Neural cell (in vitro differentiated cells): ENCODE results near the gene ZNF432. TPM values are rescaled to one million over a fixed set of nuclear protein-coding genes. Genes with fewer than 3 reads are reported as not detected.

Experiments
- H2AFZ ChIP-seq: fragments of 200-600, 300-800 bp; sonication (generic), shearing (Covaris generic); 2 replicates; pipeline ENCODE4 v1.6.0; 2014; ENCODE audit warnings: low read depth, mild to moderate bottlenecking, antibody characterized with exemption, low read length, moderate library complexity
- H3F3A ChIP-seq: fragments of 200-600 bp; shearing (Covaris generic); 2 replicates; pipeline ENCODE4 v1.6.1; 2016; ENCODE audit warnings: mild to moderate bottlenecking, moderate library complexity, mixed read lengths, antibody characterized with exemption, low read length; ENCODE audit not compliant: insufficient read depth, poor library complexity, severe bottlenecking
- H3K27ac ChIP-seq: fragments of 200-600, 300-800 bp; sonication (generic), shearing (Covaris generic); 2 replicates; pipeline ENCODE4 v1.5.1; 2014; ENCODE audit warnings: mild to moderate bottlenecking, low read length, moderate library complexity
- H3K27me3 ChIP-seq: fragments of 300-800, 200-600 bp; sonication (generic), shearing (Covaris generic); 2 replicates; pipeline ENCODE4 v1.6.0; 2014; ENCODE audit warnings: mild to moderate bottlenecking, low read depth, low read length, moderate library complexity; ENCODE audit not compliant: insufficient read depth
- H3K36me3 ChIP-seq: fragments of 300-800, 200-600 bp; sonication (generic), shearing (Covaris generic); 2 replicates; pipeline ENCODE4 v1.5.1; 2014; ENCODE audit warnings: mild to moderate bottlenecking, antibody characterized with exemption, low read length, moderate library complexity; ENCODE audit not compliant: insufficient read depth
- H3K4me2 ChIP-seq: fragments of 300-800, 200-600 bp; sonication (generic), shearing (Covaris generic); 2 replicates; pipeline ENCODE4 v1.6.0; 2014; ENCODE audit warnings: mild to moderate bottlenecking, low read length
- H3K4me3 ChIP-seq: fragments of 300-800, 200-600 bp; sonication (generic), shearing (Covaris generic); 2 replicates; pipeline ENCODE4 v1.5.1; 2014; ENCODE audit warnings: mild to moderate bottlenecking, low read length, moderate library complexity
- H3K79me2 ChIP-seq: fragments of 200-600 bp; shearing (Covaris generic); replicated peaks from 2 replicates; pipeline ENCODE4 v1.6.0; 2014; ENCODE audit warnings: mild to moderate bottlenecking, low read length, moderate library complexity; ENCODE audit not compliant: insufficient read depth
- H3K9ac ChIP-seq: fragments of 300-800, 200-600 bp; sonication (generic), shearing (Covaris generic); 2 replicates; pipeline ENCODE4 v1.6.1; 2016; ENCODE audit warnings: mild to moderate bottlenecking, low read length, mixed read lengths
- H3K9me2 ChIP-seq: fragments of 200-600 bp; shearing (Covaris generic); 2 replicates; pipeline ENCODE4 v1.6.1; 2016; ENCODE audit warnings: mild to moderate bottlenecking, low read length, mixed read lengths; ENCODE audit not compliant: insufficient read depth
- H3K9me3 ChIP-seq: fragments of 200-600, 300-800 bp; sonication (generic), shearing (Covaris generic); 2 replicates; pipeline ENCODE4 v1.6.1; 2016; ENCODE audit warnings: mild to moderate bottlenecking, mixed run types, low read length, moderate library complexity, mixed read lengths
- H4K20me1 ChIP-seq: fragments of 200-600 bp; shearing (Covaris generic); 2 replicates; pipeline ENCODE4 v1.6.1; 2016; ENCODE audit warnings: mild to moderate bottlenecking, mixed run types; ENCODE audit not compliant: insufficient read depth
- CTCF ChIP-seq: fragments of 450-650 bp; IDR thresholded peaks from 2 replicates; pipeline ENCODE4 v1.5.1; 2014; ENCODE audit warnings: antibody characterized with exemption, mild to moderate bottlenecking, moderate library complexity; ENCODE audit not compliant: poor library complexity, severe bottlenecking
- EP300 ChIP-seq: fragments of 450-650 bp; conservative IDR thresholded peaks from 2 replicates; pipeline ENCODE4 v1.6.1; 2014; ENCODE audit warnings: antibody characterized with exemption, mild to moderate bottlenecking, moderate library complexity; ENCODE audit not compliant: poor library complexity, severe bottlenecking
- EZH2 ChIP-seq: fragments of 200-600, 300-800 bp; shearing (Covaris generic), sonication (generic); IDR thresholded peaks from 2 replicates; pipeline ENCODE4 v1.6.1; 2014; ENCODE audit warnings: antibody characterized with exemption, low read length, borderline replicate concordance, mild to moderate bottlenecking; ENCODE audit not compliant: insufficient read depth, poor library complexity, severe bottlenecking
- MXI1 ChIP-seq: fragments of 450-650 bp; conservative IDR thresholded peaks from 2 replicates; pipeline ENCODE4 v1.6.1; 2014; ENCODE audit warnings: antibody characterized with exemption, mild to moderate bottlenecking; ENCODE audit not compliant: poor library complexity, severe bottlenecking
- POLR2AphosphoS5 ChIP-seq: IDR thresholded peaks from 2 replicates; pipeline ENCODE4 v1.6.1; 2012
- RAD21 ChIP-seq: fragments of 450-650 bp; conservative IDR thresholded peaks from 2 replicates; pipeline ENCODE4 v1.6.1; 2014; ENCODE audit warnings: antibody characterized with exemption, mild to moderate bottlenecking, moderate library complexity
- REST ChIP-seq: IDR thresholded peaks from 2 replicates; pipeline ENCODE4 v1.6.1; 2012; ENCODE audit warnings: borderline replicate concordance
- SMC3 ChIP-seq: fragments of 450-650 bp; conservative IDR thresholded peaks from 2 replicates; pipeline ENCODE4 v1.6.1; 2014; ENCODE audit warnings: antibody characterized with exemption, mild to moderate bottlenecking, moderate library complexity; ENCODE audit not compliant: poor library complexity
- TAF1 ChIP-seq: IDR thresholded peaks from 2 replicates; pipeline ENCODE4 v1.6.1; 2012; ENCODE audit warnings: low read depth
- polyA plus RNA-seq: library from polyadenylated mRNA; depleted of rRNA; stranded (reverse); fragments of >200 nt; gene quantifications from 2 replicates; pipeline ENCODE4 v1.2.3, GENCODE V29; 2014

Gene ZNF432
- polyA plus RNA-seq, 1 donor from 2014 or later = 48.6 TPM

- Histone ChIP-seq H3K36me3 (peaks cover 56% of the 10 kb centered on the region), H4K20me1 (no peaks in the 10 kb centered on the region), H3K27ac (no peak overlapping the region), H3K79me2 (no peaks in the 10 kb centered on the region), H3K9me3 (peaks cover 39% of the 10 kb centered on the region), H3F3A (no peaks in the 10 kb centered on the region), H2AFZ (no peak overlapping the region), H3K9me2 (no peaks in the 10 kb centered on the region), H3K4me3 (no peak overlapping the region), H3K27me3 (no peaks in the 10 kb centered on the region), H3K4me2 (no peak overlapping the region), H3K9ac (no peak overlapping the region)
- TF ChIP-seq SMC3 (no peak), EZH2 (no peak), EP300 (no peak), TAF1 (no peak), REST (no peak), MXI1 (no peak), POLR2AphosphoS5 (no peak), CTCF (no peak), RAD21 (no peak)
Measured at GRCh38 chr19:51994048-51994644, 54.5 kb downstream of the ZNF432 start.

GRCh38 chr19:51993422-51993821 is 55.2 kb downstream of the ZNF432 start:
- no peaks in the 10 kb centered on the region for H3K9me2 ChIP-seq

More at GRCh38 chr19:51993422-51993821, 55.2 kb downstream of the ZNF432 start:
- Histone ChIP-seq H3K27me3 (no peaks in the 10 kb centered on the region), H3F3A (no peaks in the 10 kb centered on the region), H3K9ac (no peak overlapping the region), H3K79me2 (no peaks in the 10 kb centered on the region), H3K4me2 (no peak overlapping the region), H3K9me3 (peaks cover 44% of the 10 kb centered on the region), H3K36me3 (peaks cover 52% of the 10 kb centered on the region), H4K20me1 (no peaks in the 10 kb centered on the region), H2AFZ (no peak overlapping the region), H3K27ac (no peak overlapping the region), H3K4me3 (no peak overlapping the region)
- TF ChIP-seq MXI1 (no peak), EZH2 (no peak), CTCF (no peak), REST (no peak), RAD21 (no peak), POLR2AphosphoS5 (no peak), EP300 (no peak), SMC3 (no peak), TAF1 (no peak)
